Peyer's patch (tissue), 4 donors: ENCODE measurements around the gene INPP5A. TPM values are rescaled to one million over a fixed set of nuclear protein-coding genes. Genes with fewer than 3 reads are reported as not detected.

ENCODE experiments used
- DNase-seq, 3 donors: peaks; one replicate each; pipeline ENCODE4 v3.0.0-alpha.2; 2017 to 2019
- H3K27ac ChIP-seq, 4 donors: fragments of 200-600 bp; sonication (generic); one replicate each; pipeline ENCODE4 v1.5.1; 2016 to 2019
- H3K27me3 ChIP-seq, 2 donors: fragments of 200-600 bp; sonication (generic); one replicate each; pipeline ENCODE4 v1.5.1; 2019
- H3K36me3 ChIP-seq, 3 donors: fragments of 200-600 bp; sonication (generic); one replicate each; pipeline ENCODE4 v1.5.1; 2016 to 2019
- H3K4me1 ChIP-seq, 4 donors: fragments of 200-600 bp; sonication (generic); one replicate each; pipeline ENCODE4 v1.5.1; 2016 to 2019
- H3K4me3 ChIP-seq, 4 donors: fragments of 200-600 bp; sonication (generic); 1 replicate in 3 of 4; 2 replicates in 1 of 4; pipeline ENCODE4 v1.5.1; 2016 to 2019; ENCODE audit warnings: mild to moderate bottlenecking in 1 of 4
- H3K9me3 ChIP-seq, 4 donors: fragments of 200-600 bp; sonication (generic); one replicate each; pipeline ENCODE4 v1.5.1; 2016 to 2019; ENCODE audit warnings: mild to moderate bottlenecking in 1 of 4
- POLR2A ChIP-seq, 2 donors: fragments of 450-650 bp; IDR thresholded peaks; one replicate each; pipeline ENCODE4 v1.5.1; 2017; ENCODE audit warnings: antibody characterized with exemption in 2 of 2, mild to moderate bottlenecking in 2 of 2, moderate library complexity in 2 of 2
- total RNA-seq, 4 donors: library from RNA; depleted of rRNA; stranded (reverse); fragments of >200 nt; gene quantifications; one replicate each; pipeline ENCODE4 v1.1.0, GENCODE V29; 2016
- TF ChIP-seq, protein P1 (sequence below), 6 experiments: fragments of 450-650 bp in 4 of 6; fragments of 200-600 bp in 2 of 6; sonication (generic) in 1 of 6; IDR thresholded peaks; one replicate each; pipeline ENCODE4 v1.5.1; 2017 to 2019; ENCODE audit warnings: antibody characterized with exemption in 6 of 6, mild to moderate bottlenecking in 3 of 6, moderate library complexity in 1 of 6

Gene INPP5A
- total RNA-seq, 4 donors from 2014 or later = 33.8 to 76.4 (median 38.1) TPM

DNA sequence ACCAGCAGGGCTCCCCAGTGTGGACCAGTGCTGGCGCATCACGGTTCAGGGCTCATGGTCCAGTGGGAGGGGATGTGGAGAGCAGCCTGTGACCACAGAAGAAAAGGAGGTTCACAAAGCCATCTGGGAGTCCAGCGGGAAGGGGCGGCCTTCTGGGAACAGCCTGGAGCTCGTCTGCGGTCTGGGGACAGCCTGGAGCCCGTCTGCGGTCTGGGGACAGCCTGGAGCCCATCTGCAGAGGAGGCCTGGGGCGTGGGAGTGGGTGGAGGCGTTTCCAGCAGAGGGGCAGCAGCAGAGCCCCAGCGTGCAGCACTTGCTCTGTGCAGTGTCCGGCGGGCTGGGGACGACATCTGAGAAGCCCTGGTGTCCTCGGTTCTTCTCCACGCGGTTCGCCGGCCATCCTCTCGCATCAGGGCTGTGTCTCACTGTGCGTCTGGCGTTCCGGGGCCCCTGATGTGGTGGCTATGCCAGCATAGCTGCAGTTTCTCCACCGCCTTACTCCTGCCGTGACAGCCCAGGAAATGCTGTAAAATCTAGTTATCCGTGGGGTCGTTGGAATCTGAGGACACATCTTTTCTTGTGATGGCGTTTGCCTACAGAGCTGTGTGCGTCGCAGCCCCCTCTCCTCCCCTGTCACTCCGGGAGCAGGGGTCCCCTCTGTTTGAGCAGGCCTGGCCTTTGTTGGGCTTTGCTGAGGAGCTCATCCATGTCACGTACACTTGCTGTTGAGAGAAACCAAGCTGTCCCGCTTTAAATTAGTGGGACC is 104.6 kb downstream of the INPP5A start:
- Histone ChIP-seq H3K9me3 (no peaks in the 10 kb centered on the region), H3K27ac (peak overlapping the region in 1 of 4 donors; percentile 33), H3K27me3 (no peaks in the 10 kb centered on the region), H3K36me3 (peaks cover 0 to 15% (median 0%) of the 10 kb centered on the region in 3 donors), H3K4me1 (peaks cover 0 to 29% (median 3%) of the 10 kb centered on the region in 4 donors), H3K4me3 (no peak overlapping the region)
- DNase-seq = peak in 2 of 3 donors; percentile 39 to 43
- TF ChIP-seq, protein P1, sequence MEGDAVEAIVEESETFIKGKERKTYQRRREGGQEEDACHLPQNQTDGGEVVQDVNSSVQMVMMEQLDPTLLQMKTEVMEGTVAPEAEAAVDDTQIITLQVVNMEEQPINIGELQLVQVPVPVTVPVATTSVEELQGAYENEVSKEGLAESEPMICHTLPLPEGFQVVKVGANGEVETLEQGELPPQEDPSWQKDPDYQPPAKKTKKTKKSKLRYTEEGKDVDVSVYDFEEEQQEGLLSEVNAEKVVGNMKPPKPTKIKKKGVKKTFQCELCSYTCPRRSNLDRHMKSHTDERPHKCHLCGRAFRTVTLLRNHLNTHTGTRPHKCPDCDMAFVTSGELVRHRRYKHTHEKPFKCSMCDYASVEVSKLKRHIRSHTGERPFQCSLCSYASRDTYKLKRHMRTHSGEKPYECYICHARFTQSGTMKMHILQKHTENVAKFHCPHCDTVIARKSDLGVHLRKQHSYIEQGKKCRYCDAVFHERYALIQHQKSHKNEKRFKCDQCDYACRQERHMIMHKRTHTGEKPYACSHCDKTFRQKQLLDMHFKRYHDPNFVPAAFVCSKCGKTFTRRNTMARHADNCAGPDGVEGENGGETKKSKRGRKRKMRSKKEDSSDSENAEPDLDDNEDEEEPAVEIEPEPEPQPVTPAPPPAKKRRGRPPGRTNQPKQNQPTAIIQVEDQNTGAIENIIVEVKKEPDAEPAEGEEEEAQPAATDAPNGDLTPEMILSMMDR (IDR thresholded peaks at IDR 0.05) = no peak

DNA sequence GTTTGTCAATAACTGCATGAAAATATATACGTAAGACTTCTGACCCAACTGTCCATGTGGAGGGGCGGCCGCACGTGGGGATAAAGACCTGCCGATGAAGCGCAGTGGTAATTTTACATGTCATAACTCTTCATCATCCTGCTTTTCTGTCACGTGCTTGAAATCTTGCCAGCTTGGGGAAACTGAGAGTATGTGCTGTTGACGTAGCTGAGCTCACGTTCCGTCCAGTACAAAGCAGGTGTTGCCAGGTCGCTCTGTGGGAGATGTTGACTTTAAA is 105.1 kb downstream of the INPP5A start:
- peak in 2 of 3 donors; percentile 13 to 19 for DNase-seq

DNA sequence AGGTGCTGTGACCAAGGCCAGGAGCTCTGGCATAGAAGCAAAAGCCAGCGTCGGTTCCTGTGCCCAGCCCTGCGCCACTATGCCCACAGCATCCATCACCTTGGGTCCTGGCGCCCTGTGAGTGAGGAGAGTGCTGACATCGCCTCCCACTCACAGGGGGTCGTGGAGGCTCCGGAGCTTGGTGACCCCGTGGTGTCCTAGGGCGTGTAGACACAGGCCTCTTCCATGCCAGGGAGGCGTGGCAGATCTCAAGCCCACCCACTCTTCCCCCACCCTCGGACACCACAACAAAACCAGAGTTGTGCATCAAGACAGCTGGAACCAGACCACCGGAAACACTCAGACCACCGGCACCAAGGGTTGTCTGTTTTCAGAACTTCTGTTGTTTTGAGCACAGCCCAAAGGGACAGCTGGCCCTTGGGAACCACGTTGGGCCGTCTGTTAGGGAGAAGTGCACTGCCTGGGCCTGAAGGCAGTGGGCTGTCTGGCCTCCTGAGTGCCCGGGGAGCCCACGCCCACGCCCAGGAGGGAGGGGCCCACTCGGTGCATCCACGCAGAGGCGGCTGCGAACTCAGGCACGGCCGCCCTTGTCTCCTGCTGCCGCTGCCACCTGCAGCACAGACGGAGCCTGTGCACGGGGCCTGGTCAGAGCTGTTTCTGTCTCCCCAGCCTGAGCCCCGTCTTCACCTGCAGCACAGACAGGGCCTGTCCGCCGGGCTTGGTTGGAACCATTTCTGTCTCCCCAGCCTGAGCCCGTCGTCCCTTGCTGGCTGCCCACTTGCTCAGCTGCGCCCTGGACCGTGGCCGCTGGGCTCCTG is 106.3 kb downstream of the INPP5A start:
- Histone ChIP-seq H3K27ac (no peak overlapping the region), H3K9me3 (no peaks in the 10 kb centered on the region), H3K27me3 (no peaks in the 10 kb centered on the region), H3K4me3 (no peak overlapping the region), H3K36me3 (peaks cover 0 to 23% (median 0%) of the 10 kb centered on the region in 3 donors), H3K4me1 (peaks cover 0 to 19% (median 0%) of the 10 kb centered on the region in 4 donors)
- DNase-seq = peak in 2 of 3 donors; percentile 37 to 39
- TF ChIP-seq POLR2A (IDR thresholded peaks at IDR 0.05) = no peak
- TF ChIP-seq, protein P1 (IDR thresholded peaks at IDR 0.05) = no peak

More for the DNA sequence above, 105.1 kb downstream of the INPP5A start:
- peaks cover 0 to 25% (median 2%) of the 10 kb centered on the region in 4 donors for H3K4me1 ChIP-seq
- no peak overlapping the region for H3K27ac ChIP-seq
- no peaks in the 10 kb centered on the region for H3K9me3 ChIP-seq
- peaks cover 0 to 18% (median 0%) of the 10 kb centered on the region in 3 donors for H3K36me3 ChIP-seq
- no peaks in the 10 kb centered on the region for H3K27me3 ChIP-seq
- H3K4me3 ChIP-seq = no peak overlapping the region
- TF ChIP-seq, protein P1 (IDR thresholded peaks at IDR 0.05) = no peak
- no peak for TF ChIP-seq POLR2A (IDR thresholded peaks at IDR 0.05)

DNA sequence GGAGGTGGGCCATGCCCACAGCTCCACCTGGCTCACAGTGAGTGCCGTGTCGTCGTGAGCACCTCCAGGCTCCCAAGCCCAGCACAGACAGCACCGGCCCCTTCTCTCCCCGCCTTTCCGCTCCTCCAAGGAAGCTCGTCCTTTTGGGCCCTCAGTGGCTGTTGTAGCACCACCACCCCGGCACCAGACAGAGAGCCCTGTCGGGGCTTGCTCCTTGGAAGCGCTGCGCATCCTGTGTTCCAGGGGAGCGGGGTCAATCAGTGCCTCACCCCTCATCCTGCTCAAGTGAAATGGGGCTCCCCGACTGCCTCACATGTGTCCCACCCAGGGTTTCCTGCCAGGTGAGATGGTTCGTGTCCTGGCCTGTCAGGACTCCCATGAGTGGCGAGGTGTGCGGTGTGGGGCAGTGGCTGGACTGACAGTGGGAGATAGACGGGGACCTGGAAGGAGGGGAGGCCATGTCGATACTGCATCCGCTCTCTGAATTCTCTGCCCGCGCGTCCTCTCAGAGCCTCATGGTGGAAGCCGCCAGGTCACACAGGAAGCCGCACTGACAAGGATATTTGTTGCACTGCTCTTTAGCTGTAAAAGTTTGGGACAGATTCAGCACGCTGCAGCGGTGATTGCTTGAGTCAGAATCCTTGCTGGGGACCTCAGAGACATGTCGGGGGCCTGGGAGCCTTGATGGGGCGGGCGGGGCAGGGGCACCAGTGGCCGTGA is 107.1 kb downstream of the INPP5A start:
- Histone ChIP-seq H3K27ac (no peak overlapping the region), H3K27me3 (no peaks in the 10 kb centered on the region), H3K4me3 (no peak overlapping the region), H3K9me3 (no peaks in the 10 kb centered on the region), H3K36me3 (peaks cover 0 to 24% (median 0%) of the 10 kb centered on the region in 3 donors), H3K4me1 (peaks cover 0 to 19% (median 0%) of the 10 kb centered on the region in 4 donors)
- peak in 2 of 3 donors; percentile 38 to 42 for DNase-seq
- no peak for TF ChIP-seq POLR2A (IDR thresholded peaks at IDR 0.05)
- TF ChIP-seq, protein P1 (IDR thresholded peaks at IDR 0.05) = no peak

DNA sequence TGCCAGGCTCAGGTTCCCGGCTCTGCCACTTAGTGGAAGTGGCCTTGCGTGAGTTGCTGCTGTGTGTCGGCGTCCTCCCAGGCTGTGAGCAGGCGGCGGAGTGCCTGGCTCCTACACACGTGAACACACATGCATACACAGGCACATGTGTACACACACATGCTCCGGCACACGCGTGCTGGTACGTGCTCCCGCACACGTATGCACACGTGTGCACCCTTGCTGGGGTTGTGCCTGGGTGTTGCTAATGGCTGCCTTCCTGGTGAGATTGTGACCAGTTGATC is 107.6 kb downstream of the INPP5A start:
- H3K4me1 ChIP-seq = peaks cover 0 to 19% (median 0%) of the 10 kb centered on the region in 4 donors
- no peaks in the 10 kb centered on the region for H3K27me3 ChIP-seq
- no peak overlapping the region for H3K27ac ChIP-seq
- peaks cover 0 to 27% (median 0%) of the 10 kb centered on the region in 3 donors for H3K36me3 ChIP-seq
- H3K4me3 ChIP-seq = no peak overlapping the region
- H3K9me3 ChIP-seq = no peaks in the 10 kb centered on the region
- peak in 1 of 3 donors; percentile 33 for DNase-seq
- TF ChIP-seq, protein P1 (IDR thresholded peaks at IDR 0.05) = no peak
- no peak for TF ChIP-seq POLR2A (IDR thresholded peaks at IDR 0.05)
